ENCODE results near the gene CDH16.

- TF ChIP-seq POLR2AphosphoS5 (IDR thresholded peaks at IDR 0.05) (no peak), POLR2A (IDR thresholded peaks at IDR 0.05) (no peak), CTCF (IDR thresholded peaks at IDR 0.05) (no peak)
These were observed 37.1 kb downstream of the CDH16 start for GRCh38 chr16:66881560-66881959.

Data from sigmoid colon (tissue), 4 donors.